H1 (cell line): ENCODE data around the gene MID1. TPM values are rescaled to one million over a fixed set of nuclear protein-coding genes. Genes with fewer than 3 reads are reported as not detected.
"Not testable (repeated sequence)": the region's sequence is repeated elsewhere in the genome, so short reads cannot be mapped to it uniquely, and the experiment has no call there.

Experiments
- CTCF ChIA-PET: fragments of 300-600 bp; sonication (Branson Sonifier 250); formaldehyde crosslinking; loops from one replicate; lab custom pipeline; 2021; ENCODE audit not compliant: partially characterized antibody; lab: Charles Lee
- POLR2A ChIA-PET: fragments of 300-600 bp; sonication (Branson Sonifier 250); formaldehyde crosslinking; loops from one replicate; lab custom pipeline; 2021; ENCODE audit warnings: inconsistent platforms; ENCODE audit not compliant: partially characterized antibody; lab: Charles Lee
- DNase-seq, 2 experiments: peaks; one replicate each; pipeline versions ENCODE4 v3.0.0 to v3.0.0-alpha.2; 2010 to 2022; ENCODE audit warnings: low spot score in 2 of 2, low read depth in 1 of 2, mixed read lengths in 1 of 2
- FAIRE-seq: peaks from 2 replicates; lab custom pipeline; 2011; peaks lifted over from hg19 to GRCh38; lab: Jason Lieb, UNC
- H2AFZ ChIP-seq: 2 replicates; pipeline ENCODE4 v1.8.1; 2012; ENCODE audit warnings: low read length, inconsistent platforms
- H2AK5ac ChIP-seq: 2 replicates; pipeline ENCODE4 v1.6.1; 2013; ENCODE audit warnings: low read depth, low read length
- H2BK120ac ChIP-seq: replicated peaks from 2 replicates; pipeline ENCODE3; 2013; ENCODE audit warnings: low read depth, low read length, inconsistent platforms
- H2BK12ac ChIP-seq: 2 replicates; pipeline ENCODE4 v1.6.1; 2013; ENCODE audit warnings: low read depth, low read length
- H2BK15ac ChIP-seq: 2 replicates; pipeline ENCODE4 v1.6.1; 2013; ENCODE audit warnings: low read length
- H2BK20ac ChIP-seq: 2 replicates; pipeline ENCODE4 v1.6.1; 2013; ENCODE audit warnings: low read length
- H2BK5ac ChIP-seq: 2 replicates; pipeline ENCODE4 v1.6.1; 2013; ENCODE audit warnings: low read depth, low read length
- H3K14ac ChIP-seq: 2 replicates; pipeline ENCODE4 v1.6.1; 2013; ENCODE audit warnings: inconsistent platforms; ENCODE audit not compliant: insufficient read length
- H3K18ac ChIP-seq: 2 replicates; pipeline ENCODE4 v1.6.1; 2013; ENCODE audit warnings: low read length; ENCODE audit errors: extremely low read depth
- H3K23ac ChIP-seq: 2 replicates; pipeline ENCODE4 v1.6.1; 2013; ENCODE audit warnings: inconsistent platforms; ENCODE audit not compliant: insufficient read length
- H3K23me2 ChIP-seq: 2 replicates; pipeline ENCODE4 v1.6.1; 2013; ENCODE audit warnings: low read depth, low read length
- H3K27ac ChIP-seq: 2 replicates; pipeline ENCODE4 v1.6.1; 2011; ENCODE audit warnings: low read depth, low read length, inconsistent platforms
- H3K27me3 ChIP-seq, 4 experiments: replicated peaks in 1 of 4; 1 replicate in 1 of 4; 2 replicates in 3 of 4; pipeline versions ENCODE4 v1.6.1 to v1.8.1; 2011 to 2013; ENCODE audit warnings: low read length in 3 of 4, mild to moderate bottlenecking in 3 of 4, inconsistent platforms in 2 of 4, mixed read lengths in 2 of 4, moderate library complexity in 1 of 4; ENCODE audit not compliant: control insufficient read depth in 3 of 4, insufficient read depth in 3 of 4; ENCODE audit errors: extremely low read depth in 1 of 4
- H3K36me3 ChIP-seq, 4 experiments: 2 replicates each; pipeline versions ENCODE4 v1.6.1 to v1.8.1; 2011 to 2013; ENCODE audit warnings: mild to moderate bottlenecking in 4 of 4, low read length in 3 of 4, moderate library complexity in 2 of 4, control low read depth in 1 of 4, inconsistent platforms in 1 of 4; ENCODE audit not compliant: insufficient read depth in 4 of 4, control insufficient read depth in 2 of 4
- H3K4ac ChIP-seq: replicated peaks from 2 replicates; pipeline ENCODE3; 2013; ENCODE audit warnings: low read length, low read depth, mixed read lengths, inconsistent platforms; ENCODE audit not compliant: insufficient read length
- H3K4me1 ChIP-seq, 4 experiments: replicated peaks in 1 of 4; 1 replicate in 1 of 4; 2 replicates in 3 of 4; pipeline versions ENCODE4 v1.6.1 to v1.8.1; 2011 to 2013; ENCODE audit warnings: low read length in 3 of 4, inconsistent platforms in 2 of 4, mixed read lengths in 1 of 4; ENCODE audit not compliant: insufficient read depth in 4 of 4, control insufficient read depth in 3 of 4
- H3K4me2 ChIP-seq, 2 experiments: 2 replicates each; pipeline versions ENCODE4 v1.6.1 to v1.8.1; 2011 to 2013; ENCODE audit warnings: low read depth in 2 of 2, low read length in 2 of 2, control low read depth in 1 of 2, inconsistent platforms in 1 of 2, mild to moderate bottlenecking in 1 of 2; ENCODE audit not compliant: insufficient read depth in 1 of 2
- H3K4me3 ChIP-seq, 4 experiments: fragments of 200-600, 300-600 bp in 1 of 4; sonication (generic), shearing (Covaris generic), sonication (Bioruptor Twin) in 1 of 4; 2 replicates each; pipeline versions ENCODE4 v1.5.1 to v1.8.1; 2011 to 2016; ENCODE audit warnings: low read length in 4 of 4, low read depth in 3 of 4, control low read depth in 2 of 4, inconsistent platforms in 2 of 4, mild to moderate bottlenecking in 2 of 4, mixed read lengths in 1 of 4, moderate library complexity in 1 of 4; ENCODE audit not compliant: insufficient read depth in 2 of 4; ENCODE audit errors: extremely low read depth in 1 of 4
- H3K56ac ChIP-seq: replicated peaks from 2 replicates; pipeline ENCODE3; 2013; ENCODE audit warnings: low read depth, mild to moderate bottlenecking, mixed read lengths, low read length, inconsistent platforms; ENCODE audit not compliant: insufficient read length
- H3K79me1 ChIP-seq: 2 replicates; pipeline ENCODE4 v1.6.1; 2013; ENCODE audit warnings: low read depth, low read length, control low read depth
- H3K79me2 ChIP-seq, 2 experiments: 2 replicates each; pipeline versions ENCODE4 v1.6.1 to v1.8.1; 2012 to 2013; ENCODE audit warnings: low read length in 2 of 2, mild to moderate bottlenecking in 2 of 2, inconsistent platforms in 1 of 2; ENCODE audit not compliant: insufficient read depth in 2 of 2, control insufficient read depth in 1 of 2
- H3K9ac ChIP-seq, 4 experiments: replicated peaks in 1 of 4; 1 replicate in 1 of 4; 2 replicates in 3 of 4; pipeline versions ENCODE4 v1.6.1 to v1.8.1; 2011 to 2013; ENCODE audit warnings: low read depth in 3 of 4, low read length in 3 of 4, control low read depth in 2 of 4, mild to moderate bottlenecking in 2 of 4, moderate library complexity in 2 of 4, inconsistent platforms in 1 of 4; ENCODE audit errors: extremely low read depth in 1 of 4
- H3K9me3 ChIP-seq, 2 experiments: 2 replicates each; pipeline versions ENCODE4 v1.6.1 to v1.8.1; 2012 to 2013; ENCODE audit warnings: mild to moderate bottlenecking in 2 of 2, moderate library complexity in 2 of 2, control low read depth in 1 of 2, inconsistent platforms in 1 of 2, low read depth in 1 of 2, low read length in 1 of 2, mixed read lengths in 1 of 2; ENCODE audit not compliant: insufficient read depth in 2 of 2
- H4K20me1 ChIP-seq, 2 experiments: replicated peaks in 1 of 2; 2 replicates each; pipeline versions ENCODE3 to v1.8.1; 2011 to 2013; ENCODE audit warnings: inconsistent platforms in 2 of 2, low read length in 2 of 2, mild to moderate bottlenecking in 1 of 2; ENCODE audit not compliant: insufficient read depth in 2 of 2, control insufficient read depth in 1 of 2
- H4K5ac ChIP-seq: 2 replicates; pipeline ENCODE4 v1.6.1; 2013; ENCODE audit warnings: low read length, low read depth, mixed read lengths, inconsistent platforms; ENCODE audit not compliant: insufficient read length
- H4K8ac ChIP-seq: 2 replicates; pipeline ENCODE4 v1.8.0; 2013; ENCODE audit warnings: mild to moderate bottlenecking, moderate library complexity, low read length, inconsistent platforms; ENCODE audit not compliant: insufficient read depth; ENCODE audit errors: extremely low read depth
- H4K91ac ChIP-seq: replicated peaks from 2 replicates; pipeline ENCODE3; 2013; ENCODE audit warnings: low read length, mixed read lengths, inconsistent platforms; ENCODE audit not compliant: insufficient read length
- WGBS, 2 experiments: shearing (Covaris generic) in 1 of 2; methylation state at CpG; one replicate each; pipeline versions ENCODE4 v1.1.6 to v1.1.7; 2013 to 2015; ENCODE audit warnings: low lambda C conversion rate in 2 of 2, mixed read lengths in 2 of 2, inconsistent platforms in 1 of 2, low coverage in 1 of 2, missing lambda C conversion rate in 1 of 2; ENCODE audit not compliant: insufficient replicate concordance in 2 of 2, insufficient coverage in 1 of 2, insufficient read length in 1 of 2; ENCODE audit errors: extremely low coverage in 1 of 2, missing lambda C conversion rate in 1 of 2; 5-methylcytosine and 5-hydroxymethylcytosine counted together
- polyA plus RNA-seq, 7 experiments: library from polyadenylated mRNA; depleted of rRNA in 3 of 7; stranded (reverse) in 5 of 7; unstranded in 2 of 7; fragments of >200 nt in 5 of 7; fragments of 200-250 nt in 2 of 7; gene quantifications; 1 replicate in 5 of 7; 2 replicates in 1 of 7; 4 replicates in 1 of 7; pipeline versions ENCODE4 v1.2.1 to v1.2.3, GENCODE V29; 2011 to 2013; ENCODE audit warnings: missing spikeins in 2 of 7, mixed read lengths in 2 of 7
- total RNA-seq: library from RNA; stranded (reverse); fragmentation: NEBNext Ultra II Directional; extraction: Animal tissue kit (Norgen Biotek cat#: 25700); gene quantifications from 2 replicates; pipeline ENCODE4 v1.2.1, GENCODE V29; 2021

Gene MID1
- total and polyA plus RNA-seq, 2 of the 8 experiments (the other 6 are each of a cell fraction or from before 2014, with no cell fraction given): 12.9 to 54.3 TPM

GRCh38 chrX:10589787-10590186 is 30.6 kb downstream of the MID1 start:
- POLR2A ChIA-PET, H2AK5ac ChIP-seq, H4K8ac ChIP-seq, H3K14ac ChIP-seq, H2BK12ac ChIP-seq, H3K23me2 ChIP-seq, H3K4ac ChIP-seq, H3K4me2 ChIP-seq, H4K91ac ChIP-seq, H2AFZ ChIP-seq, FAIRE-seq, H3K4me1 ChIP-seq, H4K5ac ChIP-seq, H3K27me3 ChIP-seq, H3K9me3 ChIP-seq, H3K4me3 ChIP-seq, H2BK120ac ChIP-seq, H3K56ac ChIP-seq, H3K79me1 ChIP-seq, H2BK20ac ChIP-seq, H3K18ac ChIP-seq, H2BK5ac ChIP-seq, H2BK15ac ChIP-seq, H3K36me3 ChIP-seq, H3K27ac ChIP-seq, H3K9ac ChIP-seq, DNase-seq, H3K23ac ChIP-seq, H4K20me1 ChIP-seq: not testable (repeated sequence)
- CTCF ChIA-PET: interaction anchor here (1.0 kb wide), 1 partner anchor 408 kb away, joined by 3 read pairs; no protein-coding TSS in a partner anchor
- WGBS, 2 experiments: 90% methylated on average over 9 of the region's 10 CpGs; no CpG with 5 or more reads in 1 of the 2 experiments
- peaks cover 0 to 66% of the 10 kb centered on the region in 2 experiments; a peak in 2 of 4 replicates for H3K79me2 ChIP-seq
